H1 (cell line): ENCODE data around the gene GLTPD2. TPM values are rescaled to one million over a fixed set of nuclear protein-coding genes. Genes with fewer than 3 reads are reported as not detected.

Experiments used
- CHD1 ChIP-seq: IDR thresholded peaks from 2 replicates; pipeline ENCODE4 v1.6.1; 2012; ENCODE audit warnings: low read depth, low read length, improper control_type of control experiment
- HDAC2 ChIP-seq, 2 experiments: fragments of 300-600 bp in 1 of 2; sonication (generic) in 1 of 2; IDR thresholded peaks; 2 replicates each; pipeline ENCODE4 v1.6.1; 2011 to 2012; ENCODE audit warnings: low read depth in 2 of 2, low read length in 2 of 2, mild to moderate bottlenecking in 2 of 2, moderate library complexity in 2 of 2, borderline replicate concordance in 1 of 2, inconsistent platforms in 1 of 2
- POLR2A ChIP-seq, 2 experiments: IDR thresholded peaks; 1 replicate in 1 of 2; 2 replicates in 1 of 2; pipeline ENCODE4 v1.6.1; 2011; ENCODE audit warnings: low read depth in 2 of 2, low read length in 2 of 2, mild to moderate bottlenecking in 2 of 2; ENCODE audit errors: control extremely low read depth in 1 of 2
- RNF2 ChIP-seq: fragments of 200-900, 300-1000 bp; sonication (generic); IDR thresholded peaks from 2 replicates; pipeline ENCODE4 v1.7.1; 2016; ENCODE audit warnings: borderline replicate concordance, low read depth, mild to moderate bottlenecking, antibody characterized with exemption, low read length; ENCODE audit not compliant: poor library complexity, severe bottlenecking; ENCODE audit errors: missing control alignments
- SP1 ChIP-seq: IDR thresholded peaks from 2 replicates; pipeline ENCODE4 v1.6.1; 2011; ENCODE audit warnings: low read depth, low read length
- SP2 ChIP-seq: IDR thresholded peaks from 2 replicates; pipeline ENCODE4 v1.6.1; 2012; ENCODE audit warnings: mild to moderate bottlenecking, low read length, inconsistent platforms
- TAF7 ChIP-seq: optimal IDR thresholded peaks from 2 replicates; pipeline ENCODE3; 2011; ENCODE audit warnings: low read depth, mild to moderate bottlenecking, inconsistent platforms, low read length, moderate library complexity, borderline replicate concordance
- polyA plus RNA-seq, 7 experiments: library from polyadenylated mRNA; depleted of rRNA in 3 of 7; stranded (reverse) in 5 of 7; unstranded in 2 of 7; fragments of >200 nt in 5 of 7; fragments of 200-250 nt in 2 of 7; gene quantifications; 1 replicate in 5 of 7; 2 replicates in 1 of 7; 4 replicates in 1 of 7; pipeline versions ENCODE4 v1.2.1 to v1.2.3, GENCODE V29; 2011 to 2013; ENCODE audit warnings: missing spikeins in 2 of 7, mixed read lengths in 2 of 7
- total RNA-seq: library from RNA; stranded (reverse); fragmentation: NEBNext Ultra II Directional; extraction: Animal tissue kit (Norgen Biotek cat#: 25700); gene quantifications from 2 replicates; pipeline ENCODE4 v1.2.1, GENCODE V29; 2021
- TF ChIP-seq, protein P1 (sequence below): IDR thresholded peaks from 2 replicates; pipeline ENCODE4 v1.6.1; 2012; ENCODE audit warnings: inconsistent platforms

The GLTPD2 gene
- total and polyA plus RNA-seq, 2 of the 8 experiments (the other 6 are each of a cell fraction or from before 2014, with no cell fraction given): not detected

DNA sequence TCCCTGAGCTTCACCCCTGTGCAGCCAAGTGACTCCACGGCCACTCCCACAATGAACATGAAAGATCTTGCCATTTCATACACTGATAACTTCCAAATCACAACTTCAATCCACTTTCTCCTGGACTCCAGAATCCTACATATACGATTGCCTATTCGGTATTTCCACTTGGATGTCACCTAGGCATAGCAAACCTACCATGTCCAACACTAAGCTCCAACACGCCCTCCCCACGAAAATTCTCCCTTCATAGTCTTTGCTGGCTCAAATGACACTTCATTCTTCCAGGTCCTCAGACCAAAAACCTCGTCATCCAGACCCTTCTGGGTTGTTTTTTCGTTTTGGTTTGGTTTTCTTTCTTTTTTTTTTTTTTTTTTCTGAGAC is 1.9 kb downstream of the GLTPD2 start (continued):
- TF ChIP-seq, protein P1, sequence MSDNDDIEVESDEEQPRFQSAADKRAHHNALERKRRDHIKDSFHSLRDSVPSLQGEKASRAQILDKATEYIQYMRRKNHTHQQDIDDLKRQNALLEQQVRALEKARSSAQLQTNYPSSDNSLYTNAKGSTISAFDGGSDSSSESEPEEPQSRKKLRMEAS: no peak
- TF ChIP-seq RNF2 (no peak), HDAC2 (IDR thresholded peaks at IDR 0.05; ENCODE audit: borderline replicate concordance in 1 of 2, low read depth in 2 of 2, low read length in 2 of 2) (no peak), SP2 (no peak), CHD1 (no peak), TAF7 (no peak), SP1 (no peak), POLR2A (IDR thresholded peaks at IDR 0.05; ENCODE audit: control extremely low read depth in 1 of 2, low read depth in 2 of 2, low read length in 2 of 2) (no peak)
- TF ChIP-seq, all 59 proteins: peak for 0
